Smooth muscle cell of bladder (primary cell): Measurements from ENCODE around the gene PIN4. TPM values are rescaled to one million over a fixed set of nuclear protein-coding genes. Genes with fewer than 3 reads are reported as not detected.

Experiments
- total RNA-seq: library from RNA; depleted of rRNA; stranded (reverse); fragments of >200 nt; gene quantifications from 2 replicates; pipeline ENCODE4 v1.2.3, GENCODE V29; 2014

The PIN4 gene
- total RNA-seq, result 17.9 and 22.2 TPM in 2 replicates

DNA sequence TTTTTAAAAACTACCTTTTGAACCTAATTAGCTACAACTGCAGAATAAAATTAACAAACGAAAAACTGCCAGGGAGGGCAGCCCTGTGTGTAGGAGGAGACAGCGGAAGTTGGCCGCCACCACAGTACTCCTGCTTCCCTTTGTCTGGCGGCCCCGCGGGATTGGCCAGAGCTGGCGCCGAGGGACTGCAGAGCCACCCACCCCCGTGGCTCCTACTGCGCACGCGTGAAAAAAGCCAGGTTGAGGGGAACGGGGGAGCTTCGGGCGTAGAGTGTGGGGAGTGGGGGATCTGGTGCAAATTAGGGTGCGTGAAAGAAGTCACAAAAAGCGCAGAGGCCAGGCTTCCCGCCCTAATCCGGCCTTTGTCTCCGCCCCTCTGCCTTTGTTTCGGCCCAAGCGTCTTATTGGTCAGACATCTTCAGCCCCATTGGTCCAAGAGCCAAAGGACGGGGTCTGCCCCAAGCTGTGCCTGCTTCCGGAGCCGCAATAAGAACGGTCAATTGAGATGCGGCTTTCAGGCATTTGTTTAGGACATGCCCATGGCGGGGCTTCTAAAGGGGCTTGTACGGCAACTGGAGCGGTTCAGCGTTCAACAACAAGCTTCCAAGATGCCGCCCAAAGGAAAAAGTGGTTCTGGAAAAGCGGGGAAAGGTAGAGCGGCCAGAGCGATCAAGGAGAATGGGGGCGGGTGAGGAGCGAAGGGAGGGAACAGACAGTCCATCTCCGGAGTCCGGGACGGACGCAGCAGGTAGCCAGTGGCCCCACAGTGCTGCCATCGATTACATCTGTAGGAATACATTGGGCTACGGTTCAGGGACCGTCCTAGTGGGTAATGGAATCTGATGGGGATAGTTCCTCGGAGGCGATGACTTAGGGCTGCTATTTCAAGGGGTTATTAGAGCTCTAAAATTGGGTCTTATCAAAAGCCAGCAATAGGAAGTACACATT, at the start of gene PIN4:
TSS of gene PIN4 (plus strand) at position 580 of the 948 bp plus-strand sequence. CDS start at position 609, 29 bp downstream.

DNA sequence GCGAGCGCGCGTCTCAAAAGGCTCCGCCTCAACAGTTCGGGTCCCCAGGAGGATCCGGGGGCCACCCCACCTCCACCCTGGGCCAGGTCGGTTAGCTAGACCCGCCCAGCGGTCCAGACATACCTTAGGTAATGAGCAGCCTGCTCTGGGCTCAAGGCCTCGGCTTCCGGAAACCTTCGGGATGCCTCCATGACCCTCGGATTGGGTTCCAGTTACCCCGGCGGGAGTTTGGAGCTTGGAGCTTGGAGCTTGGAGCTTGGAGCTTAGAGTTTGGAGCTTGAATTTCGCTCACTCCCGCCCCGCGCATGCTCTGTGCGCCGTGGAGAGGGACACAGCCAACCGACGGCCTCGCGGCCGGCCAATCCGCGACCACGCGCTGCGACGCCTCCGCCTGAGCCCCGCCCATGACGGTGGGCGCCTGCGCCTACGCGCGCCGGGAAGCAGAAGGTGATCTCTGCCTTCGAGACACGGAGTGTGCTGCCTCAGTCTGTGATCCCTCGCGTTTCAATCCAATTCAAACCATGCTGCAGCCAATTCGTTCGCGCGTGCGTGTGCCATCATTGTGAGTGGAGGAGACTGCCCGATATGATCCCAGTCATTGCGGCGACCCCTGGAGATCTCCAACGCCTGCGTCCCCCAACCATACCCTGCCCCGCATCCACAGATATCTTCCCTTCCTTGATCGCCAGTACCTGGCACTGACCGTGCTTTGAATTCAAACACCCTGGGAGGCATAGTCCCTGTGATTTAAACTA, 57.3 kb downstream of the PIN4 start, which contains the start of gene ERCC6L:
TSS of gene ERCC6L (minus strand) at position 307 of the 755 bp plus-strand sequence. CDS start at position 191, 116 bp downstream.

Other genes starting within 250 kb of the PIN4 start
- gene RTL5, start 49.8 kb upstream of the PIN4 start, total RNA-seq, result 0.85 and 1.6 TPM in 2 replicates
- gene ERCC6L, start 57.3 kb downstream of the PIN4 start, total RNA-seq, result 0.28 TPM in 2 replicates
- gene RPS4X, start 95.5 kb downstream of the PIN4 start, total RNA-seq, result 870 and 1,187 TPM in 2 replicates
- gene CITED1, start 124.2 kb downstream of the PIN4 start, total RNA-seq, result not detected in 2 replicates